Endometrial microvascular endothelial cells (primary cell): ENCODE data around the gene TMEM238. TPM values are rescaled to one million over a fixed set of nuclear protein-coding genes. Genes with fewer than 3 reads are reported as not detected.

Experiments
- in situ Hi-C: cut with HindIII; loops from 2 replicates; pipeline ENCODE4 v1.10.0; 2017; ENCODE audit warnings: low sequenced_read_pairs, low pct_unique_long_range_greater_than_20kb; ENCODE audit errors: inconsistent ontology term
- total RNA-seq: library from RNA; depleted of rRNA; stranded (reverse); fragments of >200 nt; gene quantifications from one replicate; pipeline ENCODE4 v1.2.3, GENCODE V29; 2015; ENCODE audit errors: inconsistent ontology term

TMEM238 gene
- total RNA-seq, 1 donor from 2014 or later: not detected

DNA sequence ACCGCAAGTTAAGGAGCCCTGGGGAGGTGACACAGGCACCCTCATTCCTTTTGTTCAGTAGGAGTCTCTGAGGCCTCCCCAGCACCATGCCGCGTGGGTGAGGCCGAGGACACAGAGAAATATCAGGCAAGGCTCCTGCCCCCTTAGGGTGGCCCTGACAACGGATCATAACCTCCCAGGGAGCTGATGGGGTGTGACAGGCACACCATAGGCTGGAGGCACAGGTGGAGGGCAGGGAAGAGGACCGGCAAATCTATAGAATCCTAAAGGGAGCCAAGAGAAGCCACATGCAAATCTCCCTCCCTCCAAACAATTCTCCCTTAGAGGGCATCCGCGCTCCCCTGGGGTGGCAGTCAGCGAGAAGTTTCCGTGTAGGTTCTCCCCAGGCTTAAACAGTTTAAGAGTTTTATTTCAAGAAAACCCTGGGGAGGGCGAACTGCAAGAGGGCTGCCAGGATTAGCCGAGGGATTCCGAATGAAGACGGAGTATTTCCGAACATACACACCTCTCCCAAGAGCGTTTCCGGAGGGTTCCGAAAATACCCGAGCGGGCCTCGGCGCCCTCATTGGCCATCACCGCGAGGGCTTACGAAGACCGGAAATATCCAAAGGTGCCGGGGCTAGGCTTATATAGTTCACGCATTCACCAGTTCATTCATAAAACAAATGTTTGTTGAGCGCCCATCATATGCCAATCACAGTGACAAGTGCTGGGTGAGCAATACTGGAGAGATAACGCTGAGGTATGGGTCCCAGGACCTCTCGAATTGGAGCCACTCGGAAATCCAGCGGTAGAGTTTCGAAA lies 1.0 kb upstream of the TMEM238 start:
- in situ Hi-C loops: no loop called here

GRCh38 chr19:55383279-55384130 lies 587 bp downstream of the TMEM238 start:
- in situ Hi-C loops: no loop called here

GRCh38 chr19:55382522-55383054 lies 1.5 kb downstream of the TMEM238 start:
- in situ Hi-C loops: no loop called here

DNA sequence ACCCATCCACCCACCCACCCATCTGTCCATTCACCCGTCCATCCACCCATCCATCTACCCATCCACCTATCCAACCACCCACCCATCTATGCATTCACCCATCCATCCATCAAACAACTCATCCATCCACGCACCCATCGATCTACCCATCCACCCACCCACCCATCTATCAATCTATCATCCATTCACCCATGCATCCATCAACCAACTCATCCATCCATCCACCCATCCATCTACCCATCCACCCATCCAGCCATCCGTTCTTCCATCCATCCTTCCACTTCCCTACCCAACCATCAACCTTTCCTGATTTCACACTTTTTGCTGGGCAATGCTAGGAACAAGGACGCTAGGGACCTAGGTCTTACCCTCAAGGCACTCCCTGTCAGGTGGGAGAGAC lies 2.1 kb downstream of the TMEM238 start:
- in situ Hi-C loops: no loop called here

DNA sequence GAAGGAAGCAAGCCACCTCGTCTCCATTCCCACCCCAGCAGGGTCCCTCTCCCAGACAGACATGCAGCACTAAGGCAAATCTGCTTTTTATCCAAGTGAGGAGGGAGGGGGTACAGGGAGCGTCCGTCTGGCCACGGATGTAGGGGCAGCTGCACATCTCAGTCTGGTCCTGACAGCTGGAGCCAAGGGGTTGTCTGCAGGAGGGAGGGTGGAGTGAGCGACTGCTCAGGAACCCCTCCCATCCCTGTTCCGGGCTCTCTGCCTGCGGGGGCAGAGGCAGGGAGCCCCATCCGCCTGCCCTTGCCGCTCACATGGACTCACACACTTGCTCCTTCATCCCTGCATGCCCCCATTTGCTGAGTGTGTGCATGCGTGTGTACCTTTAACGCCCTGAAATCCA lies 4.9 kb downstream of the TMEM238 start:
- in situ Hi-C loops: no loop called here

- in situ Hi-C loops: no loop called here
Measured at GRCh38 chr19:55377356-55378131, 6.5 kb downstream of the TMEM238 start.

DNA sequence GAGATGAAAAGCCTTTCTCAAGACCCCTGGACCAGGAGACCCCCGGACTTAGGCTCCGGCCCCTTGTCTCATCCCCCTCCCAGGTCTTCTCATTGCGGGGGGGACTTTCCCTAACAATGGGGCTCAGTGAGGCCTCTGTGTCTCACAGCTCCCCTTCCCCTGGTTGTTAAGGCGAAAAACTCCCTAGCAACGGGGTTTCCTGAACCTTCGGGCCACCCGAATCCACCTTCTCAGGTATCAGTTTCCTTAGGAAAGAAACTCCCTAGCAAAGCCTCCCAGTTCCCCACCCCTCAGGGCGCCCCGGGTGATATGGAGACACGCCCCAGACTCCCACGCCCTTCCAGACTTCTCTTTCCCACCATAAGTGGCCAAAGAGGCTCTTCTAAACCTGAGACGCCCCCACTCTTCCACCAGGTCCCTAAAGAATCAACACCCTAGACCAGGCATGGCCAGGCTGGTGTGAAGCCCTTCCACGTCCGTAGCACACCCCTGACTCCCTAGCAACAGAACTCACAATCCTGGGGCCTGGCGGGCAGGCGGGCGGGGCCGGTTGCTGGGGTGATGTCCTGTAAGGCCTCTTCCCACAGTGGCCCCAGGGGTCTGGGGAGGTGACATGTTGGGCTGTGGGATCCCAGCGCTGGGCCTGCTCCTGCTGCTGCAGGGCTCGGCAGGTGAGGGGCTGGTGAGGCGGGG lies 7.7 kb downstream of the TMEM238 start, which contains the start of gene TMEM190:
Gene TMEM190 (plus strand): TSS at position 586 of the 693 bp plus-strand sequence. CDS start 28 bp downstream, at position 614.
- in situ Hi-C loops: no loop called here

GRCh38 chr19:55373993-55374757 lies 9.9 kb downstream of the TMEM238 start:
- in situ Hi-C loops: no loop called here

GRCh38 chr19:55373306-55373992 lies 10.6 kb downstream of the TMEM238 start:
- in situ Hi-C loops: no loop called here

- in situ Hi-C loops: no loop called here
Measured at GRCh38 chr19:55372316-55373081, 11.6 kb downstream of the TMEM238 start.

- in situ Hi-C loops: no loop called here
Measured at GRCh38 chr19:55370305-55370988, 13.6 kb downstream of the TMEM238 start, which contains the start of gene IL11. Gene IL11, minus strand, starts transcription at chr19:55370463. Its CDS starts 153 bp downstream, at chr19:55370310.

DNA sequence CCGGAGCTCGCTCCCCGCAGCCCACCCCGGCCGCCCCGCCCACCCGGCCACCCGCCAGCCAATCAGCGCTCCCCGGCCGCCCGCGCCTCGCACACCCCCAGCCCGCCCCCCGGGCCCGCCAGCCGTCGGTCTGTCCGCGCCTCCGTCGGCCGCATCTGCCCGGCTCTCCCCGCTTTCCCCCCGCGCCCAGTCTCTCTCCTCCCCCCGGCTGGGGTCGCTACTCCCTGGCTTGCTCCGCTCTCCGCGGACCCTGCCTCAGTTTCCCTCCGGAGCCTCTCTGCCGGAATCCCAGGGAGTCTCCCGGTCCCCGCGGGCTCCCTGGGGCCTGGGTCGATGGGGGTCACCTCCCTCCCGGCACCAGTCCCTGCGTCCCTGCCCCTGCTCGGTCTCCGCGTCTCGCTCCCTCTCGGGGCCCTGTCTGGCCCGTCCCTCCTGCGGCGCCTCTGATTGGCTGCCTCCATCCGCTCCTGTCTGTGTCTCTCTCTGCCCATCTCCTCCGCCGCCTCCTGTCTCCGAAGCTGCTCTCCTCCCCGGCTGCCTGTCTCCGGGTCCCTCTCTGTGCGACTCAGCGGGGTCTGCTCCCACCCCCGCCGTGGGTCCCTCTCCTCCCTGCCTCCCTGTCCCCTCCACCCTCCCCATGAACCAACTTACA lies 14.3 kb downstream of the TMEM238 start:
- in situ Hi-C loops: no loop called here

DNA sequence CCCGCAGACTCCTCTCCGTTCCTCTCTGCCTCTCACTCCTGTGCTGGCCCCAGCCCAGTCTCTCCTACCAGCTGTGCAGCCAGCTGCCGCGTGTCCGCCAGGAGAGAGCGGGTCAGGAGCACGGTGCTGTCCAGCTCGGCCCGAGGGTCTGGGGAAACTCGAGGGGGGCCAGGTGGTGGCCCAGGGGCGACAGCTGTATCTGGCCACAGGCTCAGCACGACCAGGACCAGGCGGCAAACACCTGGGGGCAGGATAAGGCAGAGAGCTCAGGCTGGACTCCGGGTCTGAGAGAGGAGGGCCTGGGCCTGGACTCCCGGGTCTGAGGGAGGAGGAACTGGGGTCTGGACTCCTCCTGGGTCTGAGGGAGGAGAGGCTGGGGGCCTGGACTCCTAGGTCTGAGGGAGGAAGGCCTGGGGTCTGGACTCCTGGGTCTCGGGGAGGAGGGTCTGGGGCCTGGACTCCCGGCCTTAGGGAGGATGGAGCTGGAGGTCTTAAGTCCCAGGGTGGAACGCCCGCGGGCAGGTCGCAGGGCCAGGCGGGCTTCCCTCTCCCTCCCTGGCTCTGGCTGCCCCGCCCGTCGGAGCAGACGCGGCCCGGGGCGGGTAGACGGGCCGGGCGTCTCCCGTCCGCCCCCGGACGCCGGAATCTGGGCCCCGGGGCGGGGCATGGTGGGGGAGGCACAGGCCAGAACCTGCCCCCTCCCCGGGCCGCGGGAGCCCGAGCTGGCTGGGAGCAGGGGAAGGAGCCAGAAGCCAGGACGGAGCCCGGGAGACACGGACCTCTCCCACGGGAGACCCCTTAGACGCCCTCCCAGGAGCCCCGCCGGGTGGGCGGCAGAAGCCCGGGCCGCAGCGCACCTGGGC lies 15.2 kb downstream of the TMEM238 start:
- in situ Hi-C loops: no loop called here

DNA sequence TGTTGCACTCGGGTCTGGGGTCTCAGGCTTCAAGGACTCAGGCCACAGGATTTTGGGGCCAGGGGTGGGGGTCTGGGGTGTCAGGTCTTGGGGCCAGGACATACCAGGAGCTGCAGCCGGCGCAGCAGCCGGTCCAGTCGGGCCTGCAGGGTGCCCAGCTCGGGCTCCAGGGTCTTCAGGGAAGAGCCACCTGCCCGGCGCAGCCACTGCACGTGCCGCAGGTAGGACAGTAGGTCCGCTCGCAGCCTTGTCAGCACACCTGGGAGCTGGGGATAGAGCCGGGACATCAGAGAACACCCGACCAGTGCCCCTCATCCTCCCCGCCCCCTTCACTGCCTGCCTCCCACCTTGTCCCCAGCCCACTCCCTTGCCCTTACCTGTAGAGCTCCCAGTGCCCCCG lies 16.0 kb downstream of the TMEM238 start:
- in situ Hi-C loops: no loop called here

DNA sequence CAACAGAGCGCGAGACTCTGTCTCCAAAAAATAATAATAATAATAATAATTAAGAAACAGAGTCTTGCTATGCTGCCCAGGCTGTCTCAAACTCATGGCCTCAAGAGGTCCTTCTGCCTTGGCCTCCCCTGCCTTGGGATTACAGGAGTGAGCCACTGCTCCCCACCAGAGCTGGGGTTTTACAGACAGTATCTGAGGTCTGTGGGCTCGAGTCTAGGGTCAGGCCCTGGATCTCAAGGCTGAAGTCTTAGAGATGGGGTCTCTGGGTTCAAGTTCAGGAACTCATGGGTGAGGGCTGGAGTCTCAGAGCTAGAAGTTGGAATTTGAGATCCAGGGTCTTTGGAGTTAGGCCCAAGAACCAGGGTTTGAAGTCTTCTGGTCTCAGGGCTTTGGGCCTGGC lies 17.3 kb downstream of the TMEM238 start:
- in situ Hi-C loops: no loop called here
